H1 (cell line): ENCODE data around the gene LHX5. TPM values are rescaled to one million over a fixed set of nuclear protein-coding genes. Genes with fewer than 3 reads are reported as not detected.

Source experiments
- CTCF ChIA-PET: fragments of 300-600 bp; sonication (Branson Sonifier 250); formaldehyde crosslinking; loops from one replicate; lab custom pipeline; 2021; ENCODE audit not compliant: partially characterized antibody; lab: Charles Lee
- POLR2A ChIA-PET: fragments of 300-600 bp; sonication (Branson Sonifier 250); formaldehyde crosslinking; loops from one replicate; lab custom pipeline; 2021; ENCODE audit warnings: inconsistent platforms; ENCODE audit not compliant: partially characterized antibody; lab: Charles Lee
- DNase-seq, 2 experiments: peaks; one replicate each; pipeline versions ENCODE4 v3.0.0 to v3.0.0-alpha.2; 2010 to 2022; ENCODE audit warnings: low spot score in 2 of 2, low read depth in 1 of 2, mixed read lengths in 1 of 2
- FAIRE-seq: peaks from 2 replicates; lab custom pipeline; 2011; peaks lifted over from hg19 to GRCh38; lab: Jason Lieb, UNC
- H2AFZ ChIP-seq: 2 replicates; pipeline ENCODE4 v1.8.1; 2012; ENCODE audit warnings: low read length, inconsistent platforms
- H2AK5ac ChIP-seq: 2 replicates; pipeline ENCODE4 v1.6.1; 2013; ENCODE audit warnings: low read depth, low read length
- H2BK120ac ChIP-seq: replicated peaks from 2 replicates; pipeline ENCODE3; 2013; ENCODE audit warnings: low read depth, low read length, inconsistent platforms
- H2BK12ac ChIP-seq: 2 replicates; pipeline ENCODE4 v1.6.1; 2013; ENCODE audit warnings: low read depth, low read length
- H2BK15ac ChIP-seq: 2 replicates; pipeline ENCODE4 v1.6.1; 2013; ENCODE audit warnings: low read length
- H2BK20ac ChIP-seq: 2 replicates; pipeline ENCODE4 v1.6.1; 2013; ENCODE audit warnings: low read length
- H2BK5ac ChIP-seq: 2 replicates; pipeline ENCODE4 v1.6.1; 2013; ENCODE audit warnings: low read depth, low read length
- H3K14ac ChIP-seq: 2 replicates; pipeline ENCODE4 v1.6.1; 2013; ENCODE audit warnings: inconsistent platforms; ENCODE audit not compliant: insufficient read length
- H3K18ac ChIP-seq: 2 replicates; pipeline ENCODE4 v1.6.1; 2013; ENCODE audit warnings: low read length; ENCODE audit errors: extremely low read depth
- H3K23ac ChIP-seq: 2 replicates; pipeline ENCODE4 v1.6.1; 2013; ENCODE audit warnings: inconsistent platforms; ENCODE audit not compliant: insufficient read length
- H3K23me2 ChIP-seq: 2 replicates; pipeline ENCODE4 v1.6.1; 2013; ENCODE audit warnings: low read depth, low read length
- H3K27ac ChIP-seq: 2 replicates; pipeline ENCODE4 v1.6.1; 2011; ENCODE audit warnings: low read depth, low read length, inconsistent platforms
- H3K27me3 ChIP-seq, 4 experiments: replicated peaks in 1 of 4; 1 replicate in 1 of 4; 2 replicates in 3 of 4; pipeline versions ENCODE4 v1.6.1 to v1.8.1; 2011 to 2013; ENCODE audit warnings: low read length in 3 of 4, mild to moderate bottlenecking in 3 of 4, inconsistent platforms in 2 of 4, mixed read lengths in 2 of 4, moderate library complexity in 1 of 4; ENCODE audit not compliant: control insufficient read depth in 3 of 4, insufficient read depth in 3 of 4; ENCODE audit errors: extremely low read depth in 1 of 4
- H3K36me3 ChIP-seq, 4 experiments: 2 replicates each; pipeline versions ENCODE4 v1.6.1 to v1.8.1; 2011 to 2013; ENCODE audit warnings: mild to moderate bottlenecking in 4 of 4, low read length in 3 of 4, moderate library complexity in 2 of 4, control low read depth in 1 of 4, inconsistent platforms in 1 of 4; ENCODE audit not compliant: insufficient read depth in 4 of 4, control insufficient read depth in 2 of 4
- H3K4ac ChIP-seq: replicated peaks from 2 replicates; pipeline ENCODE3; 2013; ENCODE audit warnings: low read length, low read depth, mixed read lengths, inconsistent platforms; ENCODE audit not compliant: insufficient read length
- H3K4me1 ChIP-seq, 4 experiments: replicated peaks in 1 of 4; 1 replicate in 1 of 4; 2 replicates in 3 of 4; pipeline versions ENCODE4 v1.6.1 to v1.8.1; 2011 to 2013; ENCODE audit warnings: low read length in 3 of 4, inconsistent platforms in 2 of 4, mixed read lengths in 1 of 4; ENCODE audit not compliant: insufficient read depth in 4 of 4, control insufficient read depth in 3 of 4
- H3K4me2 ChIP-seq, 2 experiments: 2 replicates each; pipeline versions ENCODE4 v1.6.1 to v1.8.1; 2011 to 2013; ENCODE audit warnings: low read depth in 2 of 2, low read length in 2 of 2, control low read depth in 1 of 2, inconsistent platforms in 1 of 2, mild to moderate bottlenecking in 1 of 2; ENCODE audit not compliant: insufficient read depth in 1 of 2
- H3K4me3 ChIP-seq, 4 experiments: fragments of 200-600, 300-600 bp in 1 of 4; sonication (generic), shearing (Covaris generic), sonication (Bioruptor Twin) in 1 of 4; 2 replicates each; pipeline versions ENCODE4 v1.5.1 to v1.8.1; 2011 to 2016; ENCODE audit warnings: low read length in 4 of 4, low read depth in 3 of 4, control low read depth in 2 of 4, inconsistent platforms in 2 of 4, mild to moderate bottlenecking in 2 of 4, mixed read lengths in 1 of 4, moderate library complexity in 1 of 4; ENCODE audit not compliant: insufficient read depth in 2 of 4; ENCODE audit errors: extremely low read depth in 1 of 4
- H3K56ac ChIP-seq: replicated peaks from 2 replicates; pipeline ENCODE3; 2013; ENCODE audit warnings: low read depth, mild to moderate bottlenecking, mixed read lengths, low read length, inconsistent platforms; ENCODE audit not compliant: insufficient read length
- H3K79me1 ChIP-seq: 2 replicates; pipeline ENCODE4 v1.6.1; 2013; ENCODE audit warnings: low read depth, low read length, control low read depth
- H3K79me2 ChIP-seq, 2 experiments: 2 replicates each; pipeline versions ENCODE4 v1.6.1 to v1.8.1; 2012 to 2013; ENCODE audit warnings: low read length in 2 of 2, mild to moderate bottlenecking in 2 of 2, inconsistent platforms in 1 of 2; ENCODE audit not compliant: insufficient read depth in 2 of 2, control insufficient read depth in 1 of 2
- H3K9ac ChIP-seq, 4 experiments: replicated peaks in 1 of 4; 1 replicate in 1 of 4; 2 replicates in 3 of 4; pipeline versions ENCODE4 v1.6.1 to v1.8.1; 2011 to 2013; ENCODE audit warnings: low read depth in 3 of 4, low read length in 3 of 4, control low read depth in 2 of 4, mild to moderate bottlenecking in 2 of 4, moderate library complexity in 2 of 4, inconsistent platforms in 1 of 4; ENCODE audit errors: extremely low read depth in 1 of 4
- H3K9me3 ChIP-seq, 2 experiments: 2 replicates each; pipeline versions ENCODE4 v1.6.1 to v1.8.1; 2012 to 2013; ENCODE audit warnings: mild to moderate bottlenecking in 2 of 2, moderate library complexity in 2 of 2, control low read depth in 1 of 2, inconsistent platforms in 1 of 2, low read depth in 1 of 2, low read length in 1 of 2, mixed read lengths in 1 of 2; ENCODE audit not compliant: insufficient read depth in 2 of 2
- H4K20me1 ChIP-seq, 2 experiments: replicated peaks in 1 of 2; 2 replicates each; pipeline versions ENCODE3 to v1.8.1; 2011 to 2013; ENCODE audit warnings: inconsistent platforms in 2 of 2, low read length in 2 of 2, mild to moderate bottlenecking in 1 of 2; ENCODE audit not compliant: insufficient read depth in 2 of 2, control insufficient read depth in 1 of 2
- H4K5ac ChIP-seq: 2 replicates; pipeline ENCODE4 v1.6.1; 2013; ENCODE audit warnings: low read length, low read depth, mixed read lengths, inconsistent platforms; ENCODE audit not compliant: insufficient read length
- H4K8ac ChIP-seq: 2 replicates; pipeline ENCODE4 v1.8.0; 2013; ENCODE audit warnings: mild to moderate bottlenecking, moderate library complexity, low read length, inconsistent platforms; ENCODE audit not compliant: insufficient read depth; ENCODE audit errors: extremely low read depth
- H4K91ac ChIP-seq: replicated peaks from 2 replicates; pipeline ENCODE3; 2013; ENCODE audit warnings: low read length, mixed read lengths, inconsistent platforms; ENCODE audit not compliant: insufficient read length
- CHD2 ChIP-seq: IDR thresholded peaks from 2 replicates; pipeline ENCODE4 v1.6.1; 2012; ENCODE audit warnings: low read length, improper control_type of control experiment
- SIN3A ChIP-seq, 2 experiments: IDR thresholded peaks in 1 of 2; conservative IDR thresholded peaks in 1 of 2; 2 replicates each; pipeline ENCODE4 v1.6.1; 2011 to 2012; ENCODE audit warnings: low read length in 2 of 2, improper control_type of control experiment in 1 of 2, low read depth in 1 of 2, mild to moderate bottlenecking in 1 of 2
- SIRT6 ChIP-seq: IDR thresholded peaks from one replicate; pipeline ENCODE4 v1.7.1; 2012; ENCODE audit warnings: low read length, inconsistent platforms
- WGBS, 2 experiments: shearing (Covaris generic) in 1 of 2; methylation state at CpG; one replicate each; pipeline versions ENCODE4 v1.1.6 to v1.1.7; 2013 to 2015; ENCODE audit warnings: low lambda C conversion rate in 2 of 2, mixed read lengths in 2 of 2, inconsistent platforms in 1 of 2, low coverage in 1 of 2, missing lambda C conversion rate in 1 of 2; ENCODE audit not compliant: insufficient replicate concordance in 2 of 2, insufficient coverage in 1 of 2, insufficient read length in 1 of 2; ENCODE audit errors: extremely low coverage in 1 of 2, missing lambda C conversion rate in 1 of 2; 5-methylcytosine and 5-hydroxymethylcytosine counted together
- polyA plus RNA-seq, 7 experiments: library from polyadenylated mRNA; depleted of rRNA in 3 of 7; stranded (reverse) in 5 of 7; unstranded in 2 of 7; fragments of >200 nt in 5 of 7; fragments of 200-250 nt in 2 of 7; gene quantifications; 1 replicate in 5 of 7; 2 replicates in 1 of 7; 4 replicates in 1 of 7; pipeline versions ENCODE4 v1.2.1 to v1.2.3, GENCODE V29; 2011 to 2013; ENCODE audit warnings: missing spikeins in 2 of 7, mixed read lengths in 2 of 7
- total RNA-seq: library from RNA; stranded (reverse); fragmentation: NEBNext Ultra II Directional; extraction: Animal tissue kit (Norgen Biotek cat#: 25700); gene quantifications from 2 replicates; pipeline ENCODE4 v1.2.1, GENCODE V29; 2021

The LHX5 gene
- total and polyA plus RNA-seq, 2 of the 8 experiments (the other 6 are each of a cell fraction or from before 2014, with no cell fraction given): 0.47 to 1.1 TPM

GRCh38 chr12:113436993-113437728, 34.5 kb downstream of the LHX5 start:
- H4K20me1 ChIP-seq: no peaks in the 10 kb centered on the region
- H3K9ac ChIP-seq: no peak overlapping the region
- no peak overlapping the region for H2BK20ac ChIP-seq
- no peak overlapping the region for H3K4me2 ChIP-seq
- H4K91ac ChIP-seq: no peak overlapping the region
- H3K79me2 ChIP-seq: no peaks in the 10 kb centered on the region
- peaks cover 6% of the 10 kb centered on the region; the same call in 1 of the 2 replicates for H3K23me2 ChIP-seq
- H3K36me3 ChIP-seq: no peaks in the 10 kb centered on the region; a peak in 1 of 8 replicates
- H3K56ac ChIP-seq: no peak overlapping the region
- H3K14ac ChIP-seq: no peak overlapping the region
- H2BK5ac ChIP-seq: no peak overlapping the region
- H3K79me1 ChIP-seq: no peaks in the 10 kb centered on the region
- no peak overlapping the region for H2AFZ ChIP-seq
- H3K4me1 ChIP-seq: peaks cover 0 to 2% (median under 1%) of the 10 kb centered on the region in 4 experiments; a peak in 2 of 7 replicates
- no peak overlapping the region for H3K27ac ChIP-seq
- 81 to 100% methylated on average over 2 to 6 of the region's 6 CpGs for WGBS, 2 experiments
- H3K4ac ChIP-seq: no peak overlapping the region
- ChIA-PET CTCF (interaction anchor here (1.3 to 3.1 kb wide), 3 partner anchors 11 to 13 kb away, joined by 3 to 26 read pairs (median 6); no protein-coding TSS in a partner anchor), POLR2A (no interaction called here)
- H3K23ac ChIP-seq: no peak overlapping the region
- no peaks in the 10 kb centered on the region; a peak in 2 of 7 replicates for H3K27me3 ChIP-seq
- H3K18ac ChIP-seq: no peak overlapping the region
- H3K4me3 ChIP-seq: no peak overlapping the region
- FAIRE-seq: no peak
- H2AK5ac ChIP-seq: peak overlapping the region; percentile 77; the same call in 1 of the 2 replicates
- DNase-seq: no peak
- H4K8ac ChIP-seq: no peak overlapping the region; the same call in 1 of the 2 replicates
- H4K5ac ChIP-seq: no peak overlapping the region
- H3K9me3 ChIP-seq: no peaks in the 10 kb centered on the region; a peak in 1 of 4 replicates
- no peak overlapping the region for H2BK15ac ChIP-seq
- H2BK120ac ChIP-seq: no peak overlapping the region
- H2BK12ac ChIP-seq: no peak overlapping the region
- TF ChIP-seq SIN3A (conservative IDR thresholded peaks at IDR 0.05 in 1 of 2, IDR thresholded peaks at IDR 0.05 in 1 of 2; ENCODE audit: low read depth in 1 of 2, low read length in 2 of 2): no peak
- no peak for TF ChIP-seq SIRT6
- TF ChIP-seq CHD2: no peak
